ENCODE data around the gene COG7.

DNA sequence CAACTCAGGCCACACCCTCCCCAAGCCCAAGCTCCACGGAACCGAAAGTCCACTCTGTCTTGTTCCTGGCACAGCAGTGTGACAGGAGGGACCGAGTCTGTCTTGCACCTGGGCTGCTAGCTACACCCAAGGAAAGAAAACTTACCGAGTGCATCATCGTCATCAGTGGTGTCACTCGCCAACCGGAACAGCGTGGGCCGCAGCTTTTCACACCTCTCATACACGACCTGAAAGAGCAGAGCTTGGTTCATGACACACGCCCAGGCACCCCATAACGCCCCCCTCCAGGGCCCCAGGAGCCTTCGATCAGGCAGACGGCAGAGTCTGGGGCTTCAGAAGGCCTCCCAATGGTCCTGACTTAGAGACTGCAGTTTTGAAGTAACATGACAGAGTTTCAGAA is 29.8 kb upstream of the COG7 start:
- TF ChIP-seq CTCF (conservative IDR thresholded peaks at IDR 0.05 in 1 of 2, IDR thresholded peaks at IDR 0.05 in 1 of 2; ENCODE audit: low read depth in 1 of 2, low read length in 2 of 2) (no peak), EZH2 (IDR thresholded peaks at IDR 0.05; ENCODE audit: low read length, missing control alignments) (no peak)
